Measurements from ENCODE around the gene TPSG1.

TPSG1 gene

DNA sequence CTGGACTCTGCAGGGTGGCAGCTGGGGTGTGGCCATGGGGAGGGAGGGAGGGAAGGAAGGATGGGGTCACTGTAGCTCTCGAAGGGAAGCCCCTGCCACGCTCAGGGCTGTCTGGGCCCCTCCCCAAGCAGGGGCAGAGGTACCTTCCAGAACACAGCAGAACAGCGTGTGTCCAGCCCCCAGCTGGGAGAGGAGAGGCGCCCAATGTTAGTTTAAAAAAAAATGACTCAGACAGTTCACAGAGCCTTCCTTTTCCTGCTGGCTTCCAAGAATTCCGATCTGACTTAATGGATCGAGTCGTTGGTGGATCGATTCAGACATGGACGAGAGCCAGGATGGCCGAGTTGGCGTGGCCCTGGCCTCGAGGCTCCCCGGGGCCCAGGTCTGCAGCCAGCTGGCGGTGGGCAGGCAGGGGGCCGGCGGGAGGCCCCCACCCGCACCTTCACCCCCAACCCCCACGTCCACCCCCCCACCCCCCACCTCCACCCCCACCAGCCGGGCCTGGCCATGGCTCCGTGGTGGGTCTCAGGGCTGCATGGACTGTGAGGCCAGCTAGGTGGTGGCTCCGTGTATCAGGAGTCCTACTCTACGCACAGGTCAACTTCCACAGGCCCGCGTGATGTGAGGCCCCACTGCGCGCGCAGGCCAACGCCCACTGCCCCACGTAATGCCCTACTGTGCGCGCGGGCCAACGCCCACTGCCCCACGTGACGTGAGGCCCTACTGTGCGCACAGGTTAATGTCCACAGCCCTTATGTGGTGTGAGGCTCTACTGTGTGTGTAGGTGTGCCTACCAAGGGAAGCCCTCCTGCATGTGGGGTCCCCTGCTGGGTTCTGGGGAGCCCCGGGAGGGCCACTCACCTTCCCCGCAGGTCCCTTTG, 50.4 kb downstream of the TPSG1 start:
- TF ChIP-seq ZFX (IDR thresholded peaks at IDR 0.05) = no peak
- TF ChIP-seq, protein P1, sequence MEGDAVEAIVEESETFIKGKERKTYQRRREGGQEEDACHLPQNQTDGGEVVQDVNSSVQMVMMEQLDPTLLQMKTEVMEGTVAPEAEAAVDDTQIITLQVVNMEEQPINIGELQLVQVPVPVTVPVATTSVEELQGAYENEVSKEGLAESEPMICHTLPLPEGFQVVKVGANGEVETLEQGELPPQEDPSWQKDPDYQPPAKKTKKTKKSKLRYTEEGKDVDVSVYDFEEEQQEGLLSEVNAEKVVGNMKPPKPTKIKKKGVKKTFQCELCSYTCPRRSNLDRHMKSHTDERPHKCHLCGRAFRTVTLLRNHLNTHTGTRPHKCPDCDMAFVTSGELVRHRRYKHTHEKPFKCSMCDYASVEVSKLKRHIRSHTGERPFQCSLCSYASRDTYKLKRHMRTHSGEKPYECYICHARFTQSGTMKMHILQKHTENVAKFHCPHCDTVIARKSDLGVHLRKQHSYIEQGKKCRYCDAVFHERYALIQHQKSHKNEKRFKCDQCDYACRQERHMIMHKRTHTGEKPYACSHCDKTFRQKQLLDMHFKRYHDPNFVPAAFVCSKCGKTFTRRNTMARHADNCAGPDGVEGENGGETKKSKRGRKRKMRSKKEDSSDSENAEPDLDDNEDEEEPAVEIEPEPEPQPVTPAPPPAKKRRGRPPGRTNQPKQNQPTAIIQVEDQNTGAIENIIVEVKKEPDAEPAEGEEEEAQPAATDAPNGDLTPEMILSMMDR (conservative IDR thresholded peaks at IDR 0.05) = no peak

DNA sequence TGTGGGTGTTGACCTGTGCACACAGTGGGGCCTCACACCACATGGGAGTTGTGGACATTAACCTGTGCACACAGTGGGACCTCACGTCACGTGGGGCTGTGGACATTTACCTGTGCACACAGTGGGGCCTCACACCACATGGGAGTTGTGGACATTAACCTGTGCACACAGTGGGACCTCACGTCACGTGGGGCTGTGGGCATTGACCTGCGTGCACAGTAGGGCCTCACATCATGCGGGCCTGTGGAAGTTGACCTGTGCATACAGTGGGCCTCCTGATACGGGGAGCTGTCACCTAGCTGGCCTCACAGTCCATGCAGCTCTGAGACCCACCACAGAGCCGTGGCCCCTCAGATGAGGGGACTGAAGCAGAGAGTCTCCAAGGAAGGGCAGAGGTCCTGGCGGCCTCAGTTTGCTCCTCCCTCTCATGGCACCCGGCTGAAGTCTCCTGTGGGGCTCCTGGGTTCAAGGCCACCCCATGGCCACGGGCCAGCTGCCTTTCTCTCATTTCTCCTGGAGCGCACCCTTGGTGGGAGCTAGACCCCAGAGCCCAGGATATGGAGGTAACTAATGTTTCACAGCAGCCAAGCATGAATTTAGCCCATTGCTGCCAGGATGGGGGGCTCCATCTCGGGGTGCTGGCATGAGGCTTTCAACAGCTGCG, 51.1 kb downstream of the TPSG1 start:
- TF ChIP-seq ZFX (IDR thresholded peaks at IDR 0.05) = no peak
- TF ChIP-seq, protein P1 (conservative IDR thresholded peaks at IDR 0.05) = no peak
- H3K27ac ChIP-seq = no peak overlapping the region

More for the DNA sequence above, 50.4 kb downstream of the TPSG1 start:
- H3K27ac ChIP-seq = no peak overlapping the region

DNA sequence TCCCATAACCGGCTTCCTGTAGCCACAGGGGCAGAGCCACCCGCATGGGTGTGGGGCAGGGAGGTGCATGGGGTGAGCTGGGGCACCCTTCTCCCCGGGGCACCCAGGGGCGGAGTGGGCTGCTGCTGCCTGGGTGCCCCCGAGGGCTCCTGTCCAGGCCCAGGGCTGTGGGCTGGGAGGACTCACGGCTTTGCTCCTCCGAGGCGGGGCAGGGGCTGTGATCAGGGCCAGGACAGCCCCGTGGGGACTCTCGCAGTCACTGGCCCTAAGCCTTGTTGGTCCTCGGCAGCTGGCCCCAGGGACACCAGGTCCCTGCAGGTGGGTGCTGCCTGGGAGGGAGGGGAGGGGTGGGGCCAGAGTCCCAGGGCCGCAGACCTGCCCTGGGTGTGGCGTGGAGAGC, 52.4 kb downstream of the TPSG1 start:
- TF ChIP-seq, protein P1 (conservative IDR thresholded peaks at IDR 0.05) = no peak
- no peak for TF ChIP-seq ZFX (IDR thresholded peaks at IDR 0.05)
- H3K27ac ChIP-seq = no peak overlapping the region

DNA sequence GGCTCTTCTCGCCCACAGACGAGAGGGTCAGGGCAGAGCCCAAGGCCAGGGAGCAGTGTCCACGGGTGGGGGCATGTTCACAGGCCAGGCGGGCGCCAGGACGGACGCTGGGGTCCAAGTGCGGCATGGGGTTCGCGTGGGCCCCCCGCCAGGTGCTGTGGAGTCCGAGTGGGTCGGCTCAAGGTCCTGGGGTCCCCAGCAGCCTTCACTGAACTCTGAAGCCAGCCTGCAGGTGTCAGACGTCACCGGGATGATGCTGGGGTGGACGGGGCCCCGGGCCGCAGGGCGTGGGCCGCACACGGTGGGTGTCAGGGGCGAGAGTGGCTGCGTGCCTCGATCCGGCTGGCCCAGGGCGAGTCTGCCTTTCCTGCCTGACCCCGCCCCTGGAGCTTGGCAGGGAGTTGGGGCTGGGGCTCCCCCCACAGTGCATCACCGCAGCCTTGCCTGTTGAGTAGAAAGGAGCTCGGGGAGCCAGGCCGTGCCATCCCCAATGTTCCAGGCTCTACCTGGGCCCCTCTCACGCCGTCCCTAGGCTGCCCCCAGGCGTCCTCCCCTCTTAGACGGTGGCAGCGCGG, 53.1 kb downstream of the TPSG1 start:
- H3K27ac ChIP-seq = no peak overlapping the region
- TF ChIP-seq ZFX (IDR thresholded peaks at IDR 0.05) = no peak
- TF ChIP-seq, protein P1 (conservative IDR thresholded peaks at IDR 0.05) = no peak
